Right lobe of liver (tissue), 6 donors: ENCODE results near the gene HAL. TPM values are rescaled to one million over a fixed set of nuclear protein-coding genes. Genes with fewer than 3 reads are reported as not detected.
"Not testable (repeated sequence)": the region's sequence is repeated elsewhere in the genome, so short reads cannot be mapped to it uniquely, and the experiment has no call there.

Experiments used
- ATAC-seq, 4 donors: fragments of 200-7000 bp; cut with Tn5 transposase; one replicate each; pipeline ENCODE4 v1.9.1; 2020; ENCODE audit warnings: mild to moderate bottlenecking in 4 of 4, moderate library complexity in 4 of 4
- DNase-seq, 3 donors: peaks; one replicate each; pipeline ENCODE4 v3.0.0-alpha.2; 2020
- H3K27ac ChIP-seq, 3 donors: fragments of 200-600 bp; one replicate each; pipeline ENCODE4 v1.8.0; 2022
- H3K27me3 ChIP-seq, 2 donors: fragments of 200-600 bp; one replicate each; pipeline ENCODE4 v1.8.0; 2022
- H3K36me3 ChIP-seq, 4 donors: fragments of 200-600 bp; sonication (generic) in 1 of 4; one replicate each; pipeline versions ENCODE4 v1.5.1 to v1.8.0; 2017 to 2022; ENCODE audit warnings: control low read depth in 1 of 4
- H3K4me1 ChIP-seq, 4 donors: fragments of 200-600 bp; sonication (generic) in 1 of 4; one replicate each; pipeline versions ENCODE4 v1.5.1 to v1.8.0; 2017 to 2022; ENCODE audit warnings: control low read depth in 1 of 4
- H3K4me3 ChIP-seq, 3 donors: fragments of 200-600 bp; one replicate each; pipeline ENCODE4 v1.8.0; 2022
- H3K9me3 ChIP-seq, 4 donors: fragments of 200-600 bp; sonication (generic) in 1 of 4; one replicate each; pipeline versions ENCODE4 v1.5.1 to v1.8.0; 2017 to 2022; ENCODE audit warnings: control low read depth in 1 of 4
- POLR2A ChIP-seq: fragments of 450-650 bp; IDR thresholded peaks from one replicate; pipeline ENCODE4 v1.6.1; 2017; ENCODE audit warnings: antibody characterized with exemption, mild to moderate bottlenecking
- WGBS: methylation state at CpG from one replicate; pipeline ENCODE4 v1.1.6; 2018; ENCODE audit warnings: low coverage, low lambda C conversion rate; ENCODE audit not compliant: insufficient coverage; ENCODE audit errors: missing lambda C conversion rate; 5-methylcytosine and 5-hydroxymethylcytosine counted together
- intact Hi-C, 2 donors: fragments of 100-400 bp; cut with DNase I; formaldehyde crosslinking; loops; one replicate each; pipeline versions ENCODE4 v1.11.2 to v1.14.1; 2022
- total RNA-seq, 6 experiments: library from RNA; depleted of rRNA in 2 of 6; stranded (reverse); fragments of >200 nt in 2 of 6; fragmentation: NEBNext Ultra II Directional in 3 of 6; extraction: Animal tissue kit (Norgen Biotek cat#: 25700) in 3 of 6; gene quantifications; one replicate each; pipeline versions ENCODE4 v1.1.0 to v1.2.4, GENCODE V29; 2016 to 2023
- TF ChIP-seq, protein P1 (sequence below), 4 donors: fragments of 200-600 bp in 3 of 4; fragments of 450-650 bp in 1 of 4; IDR thresholded peaks; one replicate each; pipeline versions ENCODE4 v1.5.1 to v1.8.0; 2016 to 2022; ENCODE audit warnings: antibody characterized with exemption in 4 of 4, mild to moderate bottlenecking in 2 of 4
- donor health status: DM: no; HTN: yes; CAD: no.
- donor health status: DM: no; HTN: no; CAD: no.
- donor health status: DM: no; HTN: no; CAD: no.
- donor health status: DM: no; HTN: yes; CAD: no.
- donor health status: DM: no; HTN: yes; CAD: no.

The HAL gene
- total RNA-seq, 6 experiments from 2014 or later, result 95.8 to 190 (median 174) TPM

DNA sequence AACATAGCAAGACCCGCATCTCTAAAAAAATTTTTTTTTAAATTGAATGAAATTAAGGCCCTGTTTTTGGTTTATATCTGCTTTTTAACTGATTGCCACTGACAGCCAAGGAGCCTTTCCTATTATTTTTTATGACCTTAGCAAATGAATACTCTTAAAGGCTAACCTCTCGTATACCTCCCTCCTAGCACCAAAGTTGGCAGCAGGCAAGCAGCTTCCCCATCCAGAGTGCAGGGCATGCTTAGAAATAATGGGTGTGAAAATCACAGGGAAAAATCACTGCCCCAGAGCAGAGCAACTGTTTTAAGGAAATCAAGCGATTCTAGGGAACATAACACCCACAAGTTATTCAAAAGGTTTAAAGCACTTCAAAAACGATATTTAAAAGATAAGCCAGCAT is 20.7 kb downstream of the HAL start:
- no peak for TF ChIP-seq POLR2A
- TF ChIP-seq, protein P1, sequence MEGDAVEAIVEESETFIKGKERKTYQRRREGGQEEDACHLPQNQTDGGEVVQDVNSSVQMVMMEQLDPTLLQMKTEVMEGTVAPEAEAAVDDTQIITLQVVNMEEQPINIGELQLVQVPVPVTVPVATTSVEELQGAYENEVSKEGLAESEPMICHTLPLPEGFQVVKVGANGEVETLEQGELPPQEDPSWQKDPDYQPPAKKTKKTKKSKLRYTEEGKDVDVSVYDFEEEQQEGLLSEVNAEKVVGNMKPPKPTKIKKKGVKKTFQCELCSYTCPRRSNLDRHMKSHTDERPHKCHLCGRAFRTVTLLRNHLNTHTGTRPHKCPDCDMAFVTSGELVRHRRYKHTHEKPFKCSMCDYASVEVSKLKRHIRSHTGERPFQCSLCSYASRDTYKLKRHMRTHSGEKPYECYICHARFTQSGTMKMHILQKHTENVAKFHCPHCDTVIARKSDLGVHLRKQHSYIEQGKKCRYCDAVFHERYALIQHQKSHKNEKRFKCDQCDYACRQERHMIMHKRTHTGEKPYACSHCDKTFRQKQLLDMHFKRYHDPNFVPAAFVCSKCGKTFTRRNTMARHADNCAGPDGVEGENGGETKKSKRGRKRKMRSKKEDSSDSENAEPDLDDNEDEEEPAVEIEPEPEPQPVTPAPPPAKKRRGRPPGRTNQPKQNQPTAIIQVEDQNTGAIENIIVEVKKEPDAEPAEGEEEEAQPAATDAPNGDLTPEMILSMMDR (IDR thresholded peaks at IDR 0.05), result no peak
- intact Hi-C loops, result no loop called here
- ATAC-seq (no peak), DNase-seq (no peak)
- peak overlapping the region in 1 of 3 donors; percentile 77 for H3K27ac ChIP-seq
- peaks cover 0 to 8% (median 4%) of the 10 kb centered on the region in 4 donors for H3K36me3 ChIP-seq
- H3K27me3 ChIP-seq, result no peaks in the 10 kb centered on the region
- 78% methylated on average over 4 of the region's 4 CpGs for WGBS
- peaks cover 0 to 68% (median 13%) of the 10 kb centered on the region in 4 donors for H3K4me1 ChIP-seq
- H3K9me3 ChIP-seq, result no peaks in the 10 kb centered on the region
- no peak overlapping the region for H3K4me3 ChIP-seq

DNA sequence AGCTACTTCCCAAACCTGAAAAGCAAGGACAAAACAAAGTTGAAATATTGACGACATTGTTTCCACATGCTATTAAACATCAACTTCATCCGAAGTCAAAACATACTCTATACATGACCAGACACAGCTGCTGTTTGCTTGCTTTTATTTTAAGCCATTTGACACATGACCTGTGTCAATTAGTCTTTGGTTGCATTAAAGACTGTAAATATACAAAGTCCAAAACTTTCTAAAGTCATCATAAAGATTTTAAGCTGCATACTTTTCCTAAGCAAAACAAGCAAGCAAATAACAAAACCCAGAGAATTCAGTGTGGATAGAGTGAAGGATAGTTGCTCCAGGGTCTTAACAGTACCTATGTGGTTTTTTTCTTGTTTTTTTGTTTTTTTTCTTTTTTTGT is 21.8 kb downstream of the HAL start:
- Histone ChIP-seq H3K27ac (peak overlapping the region in 1 of 3 donors; percentile 77), H3K36me3 (peaks cover 0 to 8% (median 4%) of the 10 kb centered on the region in 4 donors), H3K4me1 (peaks cover 0 to 67% (median 13%) of the 10 kb centered on the region in 4 donors), H3K27me3 (no peaks in the 10 kb centered on the region), H3K4me3 (no peak overlapping the region), H3K9me3 (no peaks in the 10 kb centered on the region)
- 26% methylated on average over 2 of the region's 2 CpGs for whole genome bisulfite sequencing
- ATAC-seq (no peak), DNase-seq (no peak)
- TF ChIP-seq, protein P1 (IDR thresholded peaks at IDR 0.05), result no peak
- TF ChIP-seq POLR2A, result no peak
- intact Hi-C loops, result no loop called here

DNA sequence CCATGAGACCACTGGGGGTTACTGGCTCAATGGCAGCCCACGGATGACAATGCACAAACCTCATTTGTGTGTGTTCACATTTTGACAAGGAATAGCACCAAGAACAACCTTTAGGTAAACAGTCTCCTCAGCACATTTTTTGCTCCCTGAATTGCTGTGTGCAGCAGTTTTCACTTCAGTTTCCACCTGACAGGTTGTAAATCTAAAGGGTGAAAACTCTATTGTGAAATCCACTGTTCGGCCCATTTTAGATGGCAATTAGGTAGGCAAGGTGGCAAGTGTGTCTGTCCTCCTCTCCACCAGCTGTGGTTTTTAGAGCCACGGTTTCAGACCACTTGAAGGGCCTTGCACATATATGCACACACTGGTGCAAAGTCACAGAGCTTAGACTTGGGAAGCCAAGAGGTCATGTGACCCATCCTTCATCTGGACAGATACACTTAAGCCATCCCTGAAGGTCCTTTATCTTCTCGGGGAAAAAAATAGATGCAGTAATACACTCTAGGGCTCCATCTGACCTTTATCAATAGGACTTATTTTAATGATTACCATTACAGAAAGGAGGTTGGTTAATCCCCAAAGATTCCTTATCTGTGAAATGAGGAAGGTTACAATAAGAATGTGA is 23.2 kb downstream of the HAL start:
- WGBS, result 41% methylated on average over 4 of the region's 4 CpGs
- Histone ChIP-seq H3K4me3 (no peak overlapping the region), H3K9me3 (no peaks in the 10 kb centered on the region), H3K27ac (peak overlapping the region in 2 of 3 donors; percentile 15 to 77), H3K36me3 (peaks cover 0 to 16% (median 3%) of the 10 kb centered on the region in 4 donors), H3K27me3 (no peaks in the 10 kb centered on the region), H3K4me1 (peaks cover 0 to 61% (median 13%) of the 10 kb centered on the region in 4 donors)
- intact Hi-C loops, result no loop called here
- ATAC-seq (peak in 1 of 4 donors; percentile 13), DNase-seq (no peak)
- TF ChIP-seq POLR2A, result no peak
- TF ChIP-seq, protein P1 (IDR thresholded peaks at IDR 0.05), result no peak

DNA sequence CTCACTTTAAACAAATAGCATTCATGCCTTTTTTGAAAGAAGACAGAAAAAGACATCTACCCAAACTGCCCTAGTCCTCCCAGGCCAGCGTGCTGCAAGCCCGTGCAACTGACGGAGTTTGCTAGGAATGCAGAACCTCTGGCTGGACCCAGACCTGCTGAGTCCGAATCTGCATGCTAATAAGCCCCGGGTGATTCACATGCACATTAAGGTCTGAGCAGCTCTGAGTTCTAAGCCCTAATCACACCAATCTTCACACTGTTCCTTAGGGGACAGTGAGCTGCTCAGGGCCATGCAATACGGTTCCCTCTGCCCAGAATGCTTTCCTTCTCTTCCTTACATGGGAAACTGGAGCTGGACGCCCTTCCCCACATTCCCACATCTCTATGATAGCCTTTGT is 25.2 kb downstream of the HAL start:
- 51% methylated on average over 7 of the region's 7 CpGs for WGBS
- Histone ChIP-seq H3K9me3 (no peaks in the 10 kb centered on the region), H3K36me3 (peaks cover 0 to 20% (median 3%) of the 10 kb centered on the region in 4 donors), H3K27me3 (no peaks in the 10 kb centered on the region), H3K4me3 (no peak overlapping the region), H3K27ac (peak overlapping the region in 1 of 3 donors; percentile 77), H3K4me1 (peaks cover 0 to 57% (median 15%) of the 10 kb centered on the region in 4 donors)
- DNase-seq (no peak), ATAC-seq (peak in 3 of 4 donors; percentile 2 to 20 (median 15))
- no peak for TF ChIP-seq POLR2A
- TF ChIP-seq, protein P1 (IDR thresholded peaks at IDR 0.05), result no peak
- intact Hi-C loops, result no loop called here

DNA sequence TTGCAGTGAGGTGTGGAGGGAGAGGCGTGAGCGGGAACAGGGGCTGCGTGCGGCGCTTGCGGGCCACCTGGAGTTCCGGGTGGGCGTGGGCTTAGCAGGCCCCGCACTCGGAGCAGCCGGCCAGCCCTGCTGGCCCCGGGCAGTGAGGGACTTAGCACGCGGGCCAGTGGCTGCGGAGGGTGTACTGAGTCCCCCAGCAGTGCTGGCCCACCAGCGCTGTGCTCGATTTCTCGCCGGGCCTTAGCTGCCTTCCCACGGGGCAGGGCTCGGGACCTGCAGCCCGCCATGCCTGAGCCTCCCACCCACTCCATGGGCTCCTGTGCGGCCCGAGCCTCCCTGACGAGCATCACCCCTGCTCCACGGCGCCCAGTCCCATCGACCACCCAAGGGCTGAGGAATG is 27.0 kb downstream of the HAL start:
- H3K9me3 ChIP-seq, H3K4me3 ChIP-seq, DNase-seq, ATAC-seq, intact Hi-C loops, H3K27ac ChIP-seq, H3K27me3 ChIP-seq: not testable (repeated sequence)
- no CpG with 5 or more reads among the region's 28 CpGs for WGBS
- Histone ChIP-seq H3K36me3 (peaks cover 0 to 16% (median 3%) of the 10 kb centered on the region in 4 donors), H3K4me1 (peaks cover 0 to 56% (median 13%) of the 10 kb centered on the region in 4 donors)
